Mammary epithelial cell (primary cell): ENCODE results near the gene UBE2I.

ENCODE experiments used
- EZH2 ChIP-seq: IDR thresholded peaks from 2 replicates; pipeline ENCODE4 v1.6.1; 2012; ENCODE audit warnings: low read length, inconsistent platforms, borderline replicate concordance
- TF ChIP-seq, protein P1 (sequence below), 2 donors: IDR thresholded peaks in 1 of 2; conservative IDR thresholded peaks in 1 of 2; 2 replicates each; pipeline ENCODE4 v1.5.1; 2011 to 2012; ENCODE audit warnings: inconsistent platforms in 2 of 2, low read length in 2 of 2, mild to moderate bottlenecking in 2 of 2, control low read depth in 1 of 2, low read depth in 1 of 2; ENCODE audit not compliant: insufficient read depth in 1 of 2; ENCODE audit errors: extremely low read depth in 1 of 2

DNA sequence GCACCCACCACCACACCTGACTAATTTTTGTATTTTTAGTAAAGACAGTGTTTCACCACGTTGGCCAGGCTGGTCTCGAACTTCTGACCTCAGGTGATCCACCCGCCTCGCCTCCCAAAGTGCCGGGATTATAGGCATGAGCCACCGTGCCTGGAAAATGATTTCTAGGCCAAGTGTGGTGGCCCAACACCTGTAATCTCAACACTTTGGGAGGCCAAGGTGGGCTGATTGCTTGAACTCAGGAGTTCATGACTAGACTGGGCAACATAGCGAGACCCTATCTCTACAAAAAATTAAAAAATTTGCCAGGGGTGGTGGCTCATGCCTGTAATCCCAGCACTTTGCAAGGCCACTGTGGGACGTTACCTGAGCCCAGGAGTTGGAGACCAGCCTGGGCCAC lies 13.0 kb downstream of the UBE2I start:
- TF ChIP-seq, protein P1, sequence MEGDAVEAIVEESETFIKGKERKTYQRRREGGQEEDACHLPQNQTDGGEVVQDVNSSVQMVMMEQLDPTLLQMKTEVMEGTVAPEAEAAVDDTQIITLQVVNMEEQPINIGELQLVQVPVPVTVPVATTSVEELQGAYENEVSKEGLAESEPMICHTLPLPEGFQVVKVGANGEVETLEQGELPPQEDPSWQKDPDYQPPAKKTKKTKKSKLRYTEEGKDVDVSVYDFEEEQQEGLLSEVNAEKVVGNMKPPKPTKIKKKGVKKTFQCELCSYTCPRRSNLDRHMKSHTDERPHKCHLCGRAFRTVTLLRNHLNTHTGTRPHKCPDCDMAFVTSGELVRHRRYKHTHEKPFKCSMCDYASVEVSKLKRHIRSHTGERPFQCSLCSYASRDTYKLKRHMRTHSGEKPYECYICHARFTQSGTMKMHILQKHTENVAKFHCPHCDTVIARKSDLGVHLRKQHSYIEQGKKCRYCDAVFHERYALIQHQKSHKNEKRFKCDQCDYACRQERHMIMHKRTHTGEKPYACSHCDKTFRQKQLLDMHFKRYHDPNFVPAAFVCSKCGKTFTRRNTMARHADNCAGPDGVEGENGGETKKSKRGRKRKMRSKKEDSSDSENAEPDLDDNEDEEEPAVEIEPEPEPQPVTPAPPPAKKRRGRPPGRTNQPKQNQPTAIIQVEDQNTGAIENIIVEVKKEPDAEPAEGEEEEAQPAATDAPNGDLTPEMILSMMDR (conservative IDR thresholded peaks at IDR 0.05 in 1 of 2, IDR thresholded peaks at IDR 0.05 in 1 of 2; ENCODE audit: extremely low read depth in 1 of 2, insufficient read depth in 1 of 2, low read depth in 1 of 2, low read length in 2 of 2) = no peak
- TF ChIP-seq EZH2 = no peak
